HFF-Myc (cell line): ENCODE results near the gene S100A4.

Source experiments
- DNase-seq: peaks from one replicate; pipeline ENCODE4 v3.0.0-alpha.2; 2011; ENCODE audit warnings: low read depth; ENCODE audit errors: extremely low read depth
- H3K4me3 ChIP-seq: replicated peaks from 2 replicates; pipeline ENCODE4 v1.5.1; 2011; ENCODE audit warnings: low read depth, mild to moderate bottlenecking, control low read depth, low read length
- CTCF ChIP-seq: IDR thresholded peaks from 2 replicates; pipeline ENCODE4 v1.5.1; 2012; ENCODE audit warnings: mild to moderate bottlenecking, low read depth, low read length, control low read depth; ENCODE audit errors: missing control alignments

S100A4 gene

GRCh38 chr1:153506831-153507413, 38.7 kb downstream of the S100A4 start:
- TF ChIP-seq CTCF: no peak
- DNase-seq: peak; percentile 63
- H3K4me3 ChIP-seq: no peak overlapping the region

GRCh38 chr1:153506386-153506785, 39.2 kb downstream of the S100A4 start:
- no peak for TF ChIP-seq CTCF
- no peak overlapping the region for H3K4me3 ChIP-seq

GRCh38 chr1:153505576-153505975, 40.0 kb downstream of the S100A4 start:
- no peak for DNase-seq
- no peak for TF ChIP-seq CTCF

More at GRCh38 chr1:153506386-153506785, 39.2 kb downstream of the S100A4 start:
- DNase-seq: no peak

GRCh38 chr1:153503766-153504165, 41.8 kb downstream of the S100A4 start:
- TF ChIP-seq CTCF: no peak
- no peak overlapping the region for H3K4me3 ChIP-seq
- DNase-seq: no peak

More at GRCh38 chr1:153505576-153505975, 40.0 kb downstream of the S100A4 start:
- H3K4me3 ChIP-seq: no peak overlapping the region

GRCh38 chr1:153498746-153499145, 46.9 kb downstream of the S100A4 start:
- no peak for TF ChIP-seq CTCF
- H3K4me3 ChIP-seq: no peak overlapping the region
- no peak for DNase-seq

- H3K4me3 ChIP-seq: no peak overlapping the region
- no peak for TF ChIP-seq CTCF
- DNase-seq: no peak
Observed at GRCh38 chr1:153495536-153495935, 50.1 kb downstream of the S100A4 start.

GRCh38 chr1:153494976-153495535, 50.5 kb downstream of the S100A4 start:
- no peak for DNase-seq
- TF ChIP-seq CTCF: peak; percentile 89
- no peak overlapping the region for H3K4me3 ChIP-seq
